Stimulated activated naive CD8-positive, alpha-beta T cell treated with anti-CD3 and anti-CD28 coated beads, Interleukin-15, Interleukin-2, amounts not matched to agents 100 U/mL and 50 U/mL, for 24 hours (primary cell): Measurements from ENCODE around the gene TPMT.
"Not testable (repeated sequence)": the region's sequence is repeated elsewhere in the genome, so short reads cannot be mapped to it uniquely, and the experiment has no call there.

ENCODE experiments used
- ATAC-seq: fragments of 150-1000 bp; cut with Tn5 transposase; one replicate; pipeline ENCODE4 v1.10.0; 2021
- DNase-seq: peaks from one replicate; pipeline ENCODE4 v3.0.0; 2021

TPMT gene

DNA sequence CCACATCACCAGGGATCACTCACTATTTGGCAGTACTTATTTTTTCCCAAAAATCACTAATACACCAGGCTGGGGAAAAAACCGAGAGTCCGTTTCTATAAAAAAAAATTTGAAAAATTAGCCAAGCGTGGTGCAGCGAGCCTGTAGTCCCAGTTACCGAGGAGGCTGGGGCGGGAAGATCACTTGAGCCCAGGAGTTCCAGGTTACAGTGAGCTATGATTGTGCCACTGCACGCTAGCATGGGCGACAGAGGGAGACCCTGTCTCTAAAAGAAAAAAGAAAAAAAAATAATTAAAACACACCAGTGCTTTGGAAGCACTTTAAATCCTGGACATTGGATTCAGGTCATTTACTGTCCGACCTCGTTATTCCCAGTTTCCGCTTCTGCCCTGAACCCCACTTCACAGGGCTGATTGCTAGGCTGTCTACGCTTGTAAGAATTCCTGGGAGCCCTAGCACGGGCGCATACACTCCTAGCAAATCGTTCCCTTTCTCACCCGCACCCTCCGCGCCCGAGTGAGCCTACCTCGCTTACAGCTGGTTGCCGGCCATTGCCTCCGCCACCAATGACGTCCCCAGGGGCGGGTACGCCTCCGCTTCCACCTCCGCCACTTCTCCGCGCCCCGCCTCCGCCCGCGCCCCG is at the start of gene TPMT:
Gene TPMT (minus strand): TSS at position 571 of the 643 bp plus-strand sequence. CDS start 5,950 bp downstream, outside the sequence.
- peak; percentile 16 for DNase-seq
- ATAC-seq = no peak

DNA sequence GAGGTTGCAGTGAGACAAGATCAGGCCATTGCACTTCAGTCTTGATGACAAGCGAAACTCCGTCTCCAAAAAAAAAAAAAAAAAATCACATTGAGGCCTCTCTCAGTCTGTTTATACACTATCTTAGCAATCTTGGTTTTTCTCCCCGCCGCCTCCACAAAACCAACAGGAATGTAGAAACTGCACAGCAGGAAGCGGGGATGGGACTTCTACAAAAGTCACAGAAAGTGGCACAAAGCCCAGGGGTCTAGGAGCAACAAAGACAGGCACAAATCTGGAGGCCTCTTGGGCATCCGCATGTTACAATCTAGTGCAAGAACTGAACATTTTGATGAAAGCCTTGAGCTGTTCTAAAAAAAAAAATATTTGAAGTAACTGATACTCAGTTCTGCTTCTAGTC is 48.9 kb upstream of the TPMT start:
- DNase-seq (no peak), ATAC-seq (no peak)

GRCh38 chr6:18192026-18192425 is 37.1 kb upstream of the TPMT start:
- no peak for ATAC-seq
- no peak for DNase-seq

DNA sequence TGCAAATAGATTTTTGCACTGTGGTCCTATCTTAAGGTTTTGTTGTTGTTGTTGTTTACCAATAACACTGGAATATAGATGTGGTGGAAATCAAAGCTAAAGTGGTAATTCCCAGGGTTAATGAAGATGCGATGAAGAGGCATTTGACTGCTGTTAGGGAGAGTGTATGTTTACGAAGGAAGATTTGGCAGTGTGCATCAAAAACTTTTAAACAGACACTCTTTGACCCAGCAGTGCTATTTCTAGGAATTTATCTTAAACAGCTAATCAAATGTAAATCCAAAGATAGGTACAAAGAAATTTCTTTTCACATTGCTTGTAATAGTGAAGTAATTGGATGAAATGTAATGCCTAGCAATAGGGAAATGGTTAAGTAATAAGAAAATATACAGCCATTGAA is 34.3 kb upstream of the TPMT start:
- no peak for DNase-seq
- ATAC-seq = no peak

GRCh38 chr6:18187701-18188100 is 32.8 kb upstream of the TPMT start:
- DNase-seq (no peak), ATAC-seq (no peak)

- DNase-seq = no peak
- ATAC-seq = no peak
Measured at GRCh38 chr6:18186540-18187250, 31.8 kb upstream of the TPMT start.

DNA sequence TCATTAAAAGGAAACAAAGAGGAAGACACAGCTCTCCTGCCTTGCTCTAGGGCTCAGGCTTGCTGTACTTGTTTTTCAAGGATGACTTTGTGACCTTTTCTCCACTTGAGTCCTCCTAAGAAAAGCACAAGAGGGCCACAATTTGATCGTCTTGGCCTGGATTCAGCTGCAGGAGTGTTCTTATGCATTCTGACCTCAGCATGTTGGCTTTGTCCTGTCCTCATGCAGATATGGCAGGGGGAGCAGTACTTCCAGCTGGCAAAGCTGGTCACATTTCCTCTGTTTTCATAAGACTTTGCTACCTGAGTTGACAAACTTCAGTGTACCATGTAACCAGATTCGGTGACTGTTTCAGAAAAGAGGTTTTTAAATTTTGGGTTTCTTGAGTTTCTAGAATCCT is 31.2 kb upstream of the TPMT start:
- DNase-seq = no peak
- no peak for ATAC-seq

- ATAC-seq = no peak
Measured at GRCh38 chr6:18185624-18186023, 30.7 kb upstream of the TPMT start.

DNA sequence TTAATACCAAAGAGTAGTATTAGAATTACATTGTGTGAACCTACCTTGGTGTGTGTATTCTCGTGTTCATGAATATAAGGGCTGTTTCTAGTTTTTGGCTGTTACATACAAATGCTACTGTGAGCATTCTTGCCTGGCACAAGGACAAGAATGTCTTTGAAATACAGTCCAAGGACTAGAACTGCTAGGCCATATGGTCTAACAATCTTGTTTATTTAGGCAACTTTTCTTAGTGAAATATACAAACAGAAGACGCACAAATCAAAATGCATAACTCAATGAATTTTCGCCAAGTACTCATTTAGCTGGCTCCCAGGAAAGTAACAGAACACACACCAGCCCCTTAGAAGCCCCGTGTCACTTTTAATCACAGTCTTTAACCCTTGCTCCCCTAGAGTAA is 28.9 kb upstream of the TPMT start:
- DNase-seq (no peak), ATAC-seq (no peak)

More at GRCh38 chr6:18185624-18186023, 30.7 kb upstream of the TPMT start:
- no peak for DNase-seq

DNA sequence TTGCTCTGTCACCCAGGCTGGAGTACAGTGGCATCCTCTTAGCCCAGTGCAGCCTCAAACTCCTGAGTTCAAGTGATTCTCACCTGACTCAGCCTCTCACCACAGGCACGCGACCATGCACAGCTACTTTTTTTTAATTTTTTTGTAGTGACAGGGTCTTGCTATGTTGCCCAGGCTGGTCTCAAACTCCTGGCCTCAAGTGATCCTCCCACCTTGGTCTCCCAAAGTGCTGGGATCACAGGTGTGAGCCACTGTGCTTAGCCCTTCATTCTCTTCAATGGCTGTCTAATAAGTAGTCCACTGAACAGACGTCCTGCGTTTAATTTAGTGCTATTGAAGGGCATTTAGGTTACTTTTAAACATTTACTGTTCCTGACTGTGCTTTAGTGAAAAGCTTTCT is 27.7 kb upstream of the TPMT start:
- ATAC-seq = no peak
- DNase-seq = no peak

- ATAC-seq (no peak), DNase-seq (no peak)
Measured at GRCh38 chr6:18179770-18180356, 25.0 kb upstream of the TPMT start.

DNA sequence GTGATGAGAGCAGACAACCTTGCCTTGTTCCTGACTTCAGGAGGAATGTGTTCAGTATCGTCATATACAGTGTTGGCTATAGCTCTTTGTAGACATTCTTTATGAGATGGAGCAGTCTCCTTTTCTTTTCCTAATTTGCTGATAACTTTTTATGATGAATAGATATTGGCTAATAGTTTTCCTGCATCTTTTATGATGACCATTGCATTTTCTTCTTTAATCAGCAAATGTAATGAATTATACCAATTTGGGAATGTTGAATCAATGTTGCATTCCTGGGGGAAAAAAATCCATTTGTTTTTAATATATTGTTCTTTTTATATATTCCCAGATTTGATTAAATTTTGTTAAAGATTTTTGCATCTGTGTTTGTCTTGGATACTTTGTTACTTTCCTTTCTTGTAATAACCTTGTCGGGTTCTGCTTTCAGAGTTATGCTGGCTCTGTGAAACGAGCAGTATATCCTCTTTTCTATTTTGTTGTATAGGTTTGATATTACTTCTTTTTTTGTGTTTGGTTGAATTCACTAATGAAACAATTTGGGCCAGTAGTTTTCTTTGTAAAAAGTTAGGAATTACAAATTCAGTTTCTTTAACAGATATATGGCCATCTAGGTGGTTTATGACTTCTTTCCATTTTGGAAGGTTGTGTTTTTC is 24.2 kb upstream of the TPMT start:
- DNase-seq = no peak
- no peak for ATAC-seq

DNA sequence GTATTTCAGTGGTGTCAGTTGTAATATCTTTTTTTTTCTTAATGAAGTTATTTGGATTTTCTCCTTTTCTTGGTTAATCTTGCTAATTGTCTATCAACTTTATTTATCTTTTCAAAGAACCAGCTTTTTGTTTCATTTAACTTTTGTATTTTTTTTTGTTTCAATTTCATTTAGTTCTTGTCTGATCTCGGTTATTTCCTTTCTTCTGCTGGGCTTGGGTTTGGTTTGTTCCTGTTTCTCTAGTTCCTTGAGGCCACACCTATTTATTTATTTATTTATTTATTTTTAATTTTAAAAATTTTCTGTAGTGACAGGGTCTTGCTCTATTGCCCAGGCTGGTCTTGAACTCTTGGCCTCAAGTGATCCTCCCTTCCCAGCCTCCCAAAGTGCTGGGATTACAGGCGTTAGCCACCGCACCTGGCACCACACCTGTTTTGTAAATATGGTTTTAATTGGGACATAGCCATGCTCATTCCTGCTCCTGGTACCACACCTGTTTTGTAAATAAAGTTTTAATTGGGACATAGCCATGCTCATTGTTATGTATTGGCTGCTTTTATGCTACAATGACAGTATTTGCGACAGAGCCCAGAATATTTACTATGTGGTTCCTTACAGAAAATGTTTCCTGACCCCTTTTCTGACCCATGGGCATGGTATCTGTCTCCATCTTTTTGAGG is 22.5 kb upstream of the TPMT start:
- no peak for DNase-seq
- no peak for ATAC-seq

DNA sequence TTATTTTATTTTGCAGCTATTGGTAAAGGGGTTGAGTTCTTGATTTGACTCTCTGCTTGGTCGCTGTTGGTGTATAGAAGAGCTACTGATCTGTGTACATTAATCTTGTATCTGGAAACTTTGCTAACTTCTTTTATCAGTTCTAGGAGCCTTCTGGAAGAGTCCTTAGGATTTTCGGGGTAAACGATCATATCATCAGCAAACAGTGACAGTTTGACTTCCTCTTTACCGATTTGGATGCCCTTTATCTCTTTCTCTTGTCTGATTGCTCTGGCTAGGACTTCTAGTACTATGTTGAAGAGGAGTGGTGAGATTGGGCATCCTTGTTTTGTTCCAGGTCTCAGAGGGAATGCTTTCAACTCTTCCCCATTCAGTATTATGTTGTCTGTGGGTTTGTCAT is 21.3 kb upstream of the TPMT start:
- not testable (repeated sequence) for DNase-seq, ATAC-seq

- no peak for DNase-seq
Measured at GRCh38 chr6:18171871-18172270, 17.0 kb upstream of the TPMT start.

DNA sequence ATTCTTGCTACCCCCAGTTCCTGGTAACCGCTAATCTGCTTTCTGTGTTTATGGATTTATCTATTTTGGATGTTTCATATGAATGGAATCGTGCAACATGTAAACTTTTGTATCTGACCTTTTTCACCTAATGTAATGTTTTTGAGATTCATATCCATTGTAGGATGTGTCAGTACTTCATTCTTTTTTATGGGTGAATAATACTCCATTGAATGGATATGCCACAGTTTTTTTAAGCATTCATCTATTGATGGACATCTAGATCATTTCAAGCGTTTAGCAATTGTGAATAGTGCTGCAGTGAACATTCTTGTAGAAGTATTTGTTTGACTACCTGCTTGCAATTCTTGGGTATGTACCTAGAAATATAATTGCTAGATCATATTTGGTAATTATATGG is 13.4 kb upstream of the TPMT start:
- no peak for ATAC-seq

More at GRCh38 chr6:18171871-18172270, 17.0 kb upstream of the TPMT start:
- ATAC-seq = no peak

GRCh38 chr6:18166312-18167036 is 11.6 kb upstream of the TPMT start:
- ATAC-seq (no peak), DNase-seq (no peak)

More for the DNA sequence above, 13.4 kb upstream of the TPMT start:
- DNase-seq = no peak

GRCh38 chr6:18165751-18166150 is 10.9 kb upstream of the TPMT start:
- ATAC-seq (no peak), DNase-seq (no peak)

GRCh38 chr6:18162401-18162800 is 7.5 kb upstream of the TPMT start:
- DNase-seq (no peak), ATAC-seq (no peak)

DNA sequence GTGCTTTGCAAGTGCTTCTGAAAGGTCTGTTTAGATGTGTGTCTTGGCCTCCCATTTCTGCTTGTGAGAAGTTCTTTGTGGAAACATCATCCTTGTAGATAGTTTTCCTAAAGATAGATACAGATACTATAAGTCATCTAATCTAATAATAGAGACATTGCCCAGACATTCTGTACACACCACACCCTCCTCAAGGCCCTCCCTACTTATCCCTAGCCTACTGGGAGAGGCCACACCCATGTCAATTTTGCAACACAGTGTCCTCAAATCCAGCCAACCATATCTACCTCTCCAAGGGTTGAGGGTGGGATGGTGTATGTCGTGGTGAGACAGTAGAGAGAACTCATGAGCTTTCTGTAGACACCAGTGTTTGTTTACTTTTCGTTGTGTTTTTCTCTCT is 6.6 kb upstream of the TPMT start:
- no peak for DNase-seq
- ATAC-seq = no peak

- ATAC-seq = no peak
- DNase-seq = no peak
Measured at GRCh38 chr6:18160911-18161310, 6.0 kb upstream of the TPMT start.
